Neuronal stem cell (in vitro differentiated cells): ENCODE data around the gene ISYNA1.
A peak's percentile ranks its signal among the peaks of the same experiment; 100 is the strongest.

Experiments
- DNase-seq: peaks from one replicate; pipeline ENCODE4 v3.0.0-alpha.2; 2013; ENCODE audit warnings: low spot score
- H2AFZ ChIP-seq: one replicate; pipeline ENCODE4 v1.6.1; 2013; ENCODE audit warnings: mild to moderate bottlenecking, low read length, inconsistent platforms
- H2AK5ac ChIP-seq: 2 replicates; pipeline ENCODE4 v1.6.1; 2013; ENCODE audit warnings: low read depth, mild to moderate bottlenecking, inconsistent platforms, low read length, moderate library complexity, mixed read lengths
- H2BK120ac ChIP-seq: 2 replicates; pipeline ENCODE4 v1.6.1; 2013; ENCODE audit warnings: low read depth, mild to moderate bottlenecking, inconsistent platforms, low read length, moderate library complexity, mixed read lengths
- H2BK12ac ChIP-seq: one replicate; pipeline ENCODE4 v1.6.1; 2013; ENCODE audit warnings: low read length, inconsistent platforms
- H2BK15ac ChIP-seq: 2 replicates; pipeline ENCODE4 v1.6.1; 2013; ENCODE audit warnings: mild to moderate bottlenecking, low read length, inconsistent platforms, mixed read lengths
- H2BK5ac ChIP-seq: one replicate; pipeline ENCODE4 v1.6.1; 2013; ENCODE audit warnings: inconsistent platforms, mild to moderate bottlenecking, low read length, moderate library complexity
- H3K14ac ChIP-seq: one replicate; pipeline ENCODE4 v1.6.1; 2013; ENCODE audit warnings: low read length, inconsistent platforms
- H3K18ac ChIP-seq: 2 replicates; pipeline ENCODE4 v1.6.1; 2013; ENCODE audit warnings: low read length, inconsistent platforms
- H3K23ac ChIP-seq: 2 replicates; pipeline ENCODE4 v1.6.1; 2013; ENCODE audit warnings: low read depth, mild to moderate bottlenecking, mixed read lengths, low read length, inconsistent platforms; ENCODE audit not compliant: poor library complexity
- H3K27ac ChIP-seq: replicated peaks from 3 replicates; pipeline ENCODE4 v1.5.1; 2013; ENCODE audit warnings: low read length, inconsistent platforms
- H3K27me3 ChIP-seq, 3 experiments: 2 replicates each; pipeline ENCODE4 v1.6.1; 2013; ENCODE audit warnings: low read length in 3 of 3, mild to moderate bottlenecking in 2 of 3, inconsistent platforms in 1 of 3, low read depth in 1 of 3, mixed read lengths in 1 of 3, moderate library complexity in 1 of 3; ENCODE audit not compliant: control insufficient read depth in 3 of 3, insufficient read depth in 3 of 3
- H3K36me3 ChIP-seq, 2 donors: replicated peaks in 1 of 2; 2 replicates each; pipeline ENCODE4 v1.6.1; 2013; ENCODE audit warnings: low read length in 2 of 2; ENCODE audit not compliant: control insufficient read depth in 2 of 2, insufficient read depth in 2 of 2
- H3K4ac ChIP-seq: 2 replicates; pipeline ENCODE4 v1.6.1; 2013; ENCODE audit warnings: inconsistent platforms, mild to moderate bottlenecking, low read length, moderate library complexity
- H3K4me1 ChIP-seq, 2 donors: 1 replicate in 1 of 2; 2 replicates in 1 of 2; pipeline ENCODE4 v1.6.1; 2013; ENCODE audit warnings: low read length in 2 of 2, low read depth in 1 of 2; ENCODE audit not compliant: control insufficient read depth in 2 of 2, insufficient read depth in 1 of 2
- H3K4me2 ChIP-seq: one replicate; pipeline ENCODE4 v1.6.1; 2013; ENCODE audit warnings: mild to moderate bottlenecking, low read length, inconsistent platforms; ENCODE audit not compliant: insufficient read depth, poor library complexity, severe bottlenecking
- H3K4me3 ChIP-seq, 2 donors: 2 replicates each; pipeline ENCODE4 v1.5.1; 2013; ENCODE audit warnings: low read length in 2 of 2, mild to moderate bottlenecking in 2 of 2, inconsistent platforms in 1 of 2, moderate library complexity in 1 of 2
- H3K79me1 ChIP-seq: one replicate; pipeline ENCODE4 v1.6.1; 2013; ENCODE audit warnings: low read depth, mild to moderate bottlenecking, inconsistent platforms, low read length, moderate library complexity
- H3K9ac ChIP-seq: one replicate; pipeline ENCODE4 v1.6.1; 2013; ENCODE audit warnings: mild to moderate bottlenecking, low read depth, low read length, inconsistent platforms; ENCODE audit not compliant: poor library complexity
- H3K9me3 ChIP-seq, 2 donors: replicated peaks in 1 of 2; 2 replicates each; pipeline versions ENCODE3 to v1.6.1; 2013; ENCODE audit warnings: low read length in 2 of 2, mild to moderate bottlenecking in 2 of 2, inconsistent platforms in 1 of 2, low read depth in 1 of 2, mixed read lengths in 1 of 2, moderate library complexity in 1 of 2; ENCODE audit not compliant: control insufficient read depth in 2 of 2, insufficient read depth in 1 of 2
- H4K8ac ChIP-seq: one replicate; pipeline ENCODE4 v1.6.1; 2013; ENCODE audit warnings: low read depth, mild to moderate bottlenecking, inconsistent platforms, low read length, moderate library complexity
- H4K91ac ChIP-seq: one replicate; pipeline ENCODE4 v1.6.1; 2013; ENCODE audit warnings: low read length, low read depth, mild to moderate bottlenecking, inconsistent platforms; ENCODE audit not compliant: poor library complexity
- WGBS, 2 donors: extraction: QIAGEN DNeasy Blood & Tissue Kit; methylation state at CpG; one replicate each; pipeline ENCODE4 v1.1.7; 2013; ENCODE audit warnings: missing lambda C conversion rate in 2 of 2, mixed read lengths in 1 of 2; ENCODE audit not compliant: insufficient read length in 2 of 2, insufficient replicate concordance in 1 of 2; ENCODE audit errors: extremely low coverage in 2 of 2; 5-methylcytosine and 5-hydroxymethylcytosine counted together

ISYNA1 gene

DNA sequence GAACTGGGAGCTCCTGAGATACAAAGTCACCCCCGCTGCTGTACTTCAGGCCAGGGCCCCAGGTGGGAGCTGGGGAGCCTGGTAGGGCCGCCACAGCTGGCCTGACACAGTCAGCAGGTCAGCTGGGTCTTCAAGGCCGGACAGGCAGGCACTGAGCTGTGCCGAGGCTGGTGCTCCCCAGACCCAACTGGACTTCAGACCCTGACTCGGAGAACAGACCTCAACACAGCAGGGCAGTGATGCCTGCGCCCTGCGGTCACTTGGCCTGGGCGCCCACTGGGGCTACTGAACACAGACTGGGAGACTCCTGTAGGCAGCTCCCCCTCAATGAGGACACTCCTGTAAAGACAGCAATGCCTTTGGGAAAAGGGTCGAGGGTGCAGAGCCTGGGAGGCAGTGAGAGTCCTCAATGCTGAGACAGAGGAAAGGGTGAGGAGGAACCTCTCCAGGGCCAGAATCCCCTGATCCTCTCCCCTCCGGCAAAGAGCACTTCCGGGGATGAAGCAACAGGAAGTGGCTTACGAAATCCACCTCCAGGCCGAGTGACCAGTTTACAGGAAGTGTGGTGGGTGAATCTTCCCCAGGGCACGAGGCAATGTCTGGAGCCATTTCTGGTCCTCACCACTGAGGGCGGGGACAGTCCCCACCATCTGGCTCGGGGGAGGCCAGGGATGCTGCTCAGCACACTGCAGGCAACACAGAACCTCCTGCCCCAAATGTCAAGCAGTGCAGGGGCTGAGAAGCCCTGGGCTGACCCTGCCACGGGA lies 40.8 kb upstream of the ISYNA1 start:
- H4K91ac ChIP-seq = no peak overlapping the region
- H3K4me3 ChIP-seq = no peak overlapping the region
- WGBS, 2 donors = no CpG with 5 or more reads among the region's 17 CpGs

GRCh38 chr19:18477974-18478373 lies 40.0 kb upstream of the ISYNA1 start:
- H2BK120ac ChIP-seq = no peak overlapping the region
- H2BK5ac ChIP-seq = no peak overlapping the region
- H3K4ac ChIP-seq = no peak overlapping the region
- H3K27ac ChIP-seq = no peak overlapping the region
- no peak overlapping the region for H3K14ac ChIP-seq
- H4K8ac ChIP-seq = no peak overlapping the region
- no peaks in the 10 kb centered on the region for H3K36me3 ChIP-seq
- no peak for DNase-seq
- H3K4me3 ChIP-seq = no peak overlapping the region
- WGBS, 2 donors = no CpG with 5 or more reads among the region's 8 CpGs
- H3K79me1 ChIP-seq = peaks cover 12% of the 10 kb centered on the region
- H3K27me3 ChIP-seq = no peaks in the 10 kb centered on the region
- no peak overlapping the region for H2BK12ac ChIP-seq
- no peak overlapping the region for H3K4me2 ChIP-seq
- H2AK5ac ChIP-seq = no peak overlapping the region
- H2AFZ ChIP-seq = no peak overlapping the region
- H4K91ac ChIP-seq = no peak overlapping the region
- no peak overlapping the region for H3K18ac ChIP-seq
- H3K9me3 ChIP-seq = peaks cover 2 to 15% of the 10 kb centered on the region in 2 donors
- no peak overlapping the region for H3K23ac ChIP-seq
- H3K9ac ChIP-seq = no peak overlapping the region
- no peak overlapping the region for H2BK15ac ChIP-seq
- peaks cover 0 to 3% of the 10 kb centered on the region in 2 donors for H3K4me1 ChIP-seq

More for the DNA sequence above, 40.8 kb upstream of the ISYNA1 start:
- H3K18ac ChIP-seq = no peak overlapping the region
- no peak overlapping the region for H2BK5ac ChIP-seq
- H3K9me3 ChIP-seq = peaks cover 2 to 15% of the 10 kb centered on the region in 2 donors
- no peak overlapping the region for H2BK15ac ChIP-seq
- H3K36me3 ChIP-seq = no peaks in the 10 kb centered on the region
- H2BK12ac ChIP-seq = no peak overlapping the region
- peak overlapping the region; percentile 8 for H3K23ac ChIP-seq
- no peak for DNase-seq
- H3K27me3 ChIP-seq = no peaks in the 10 kb centered on the region
- no peak overlapping the region for H2AK5ac ChIP-seq
- no peak overlapping the region for H2AFZ ChIP-seq
- H3K4ac ChIP-seq = no peak overlapping the region
- H3K4me2 ChIP-seq = no peak overlapping the region
- no peak overlapping the region for H3K9ac ChIP-seq
- no peak overlapping the region for H3K27ac ChIP-seq
- no peak overlapping the region for H3K14ac ChIP-seq
- H4K8ac ChIP-seq = no peak overlapping the region
- H3K79me1 ChIP-seq = peaks cover 13% of the 10 kb centered on the region
- H3K4me1 ChIP-seq = peaks cover 0 to 5% of the 10 kb centered on the region in 2 donors
- H2BK120ac ChIP-seq = no peak overlapping the region

DNA sequence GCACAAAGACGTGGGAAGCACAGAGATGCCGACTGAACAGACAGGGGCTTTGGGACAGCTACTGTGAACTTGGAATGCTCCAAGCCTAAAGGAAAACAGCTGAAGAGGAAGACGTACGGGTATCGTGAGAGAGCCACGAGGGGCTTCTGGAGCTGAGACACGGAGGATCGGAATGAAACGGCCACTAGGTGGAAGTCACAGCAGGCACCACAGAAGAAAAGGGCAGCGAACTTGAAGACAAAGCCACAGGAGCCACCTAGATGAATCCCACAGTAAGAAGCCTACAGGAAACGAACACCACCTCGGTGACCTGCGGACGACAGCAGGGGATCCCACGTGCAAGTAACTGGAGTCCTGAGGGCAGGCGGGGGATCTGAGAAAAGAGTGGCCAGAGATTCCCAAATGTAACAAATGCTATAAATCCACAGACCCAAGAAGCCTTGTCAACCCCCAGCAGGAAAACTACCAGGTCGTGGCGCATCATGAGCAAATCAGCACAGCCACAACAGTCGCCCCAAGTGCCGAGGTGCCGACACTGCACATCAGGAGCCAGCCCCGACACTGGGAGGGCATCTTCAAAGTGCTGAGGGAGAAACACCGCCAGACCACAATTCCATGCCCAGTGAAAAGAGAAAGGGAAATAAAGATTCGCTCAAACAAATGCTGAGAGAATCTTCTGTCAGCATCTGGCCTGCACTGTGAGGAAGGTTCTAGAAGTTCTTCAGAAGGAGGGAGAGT lies 39.3 kb upstream of the ISYNA1 start:
- H3K27ac ChIP-seq = no peak overlapping the region
- no peak overlapping the region for H2AFZ ChIP-seq
- H2AK5ac ChIP-seq = no peak overlapping the region
- no peak overlapping the region for H4K91ac ChIP-seq
- no peak overlapping the region for H2BK15ac ChIP-seq
- H2BK5ac ChIP-seq = no peak overlapping the region
- H3K36me3 ChIP-seq = no peaks in the 10 kb centered on the region
- DNase-seq = no peak
- H4K8ac ChIP-seq = no peak overlapping the region
- H3K4me3 ChIP-seq = no peak overlapping the region
- H3K14ac ChIP-seq = no peak overlapping the region
- no peak overlapping the region for H3K23ac ChIP-seq
- peaks cover 15% of the 10 kb centered on the region for H3K79me1 ChIP-seq
- H2BK12ac ChIP-seq = no peak overlapping the region
- H2BK120ac ChIP-seq = no peak overlapping the region
- H3K18ac ChIP-seq = no peak overlapping the region
- no peaks in the 10 kb centered on the region for H3K27me3 ChIP-seq
- H3K4ac ChIP-seq = no peak overlapping the region
- peaks cover 2 to 15% of the 10 kb centered on the region in 2 donors for H3K9me3 ChIP-seq
- no peak overlapping the region for H3K9ac ChIP-seq
- WGBS, 2 donors = no CpG with 5 or more reads among the region's 24 CpGs
- no peak overlapping the region for H3K4me2 ChIP-seq
- H3K4me1 ChIP-seq = peaks cover 0 to 6% of the 10 kb centered on the region in 2 donors

DNA sequence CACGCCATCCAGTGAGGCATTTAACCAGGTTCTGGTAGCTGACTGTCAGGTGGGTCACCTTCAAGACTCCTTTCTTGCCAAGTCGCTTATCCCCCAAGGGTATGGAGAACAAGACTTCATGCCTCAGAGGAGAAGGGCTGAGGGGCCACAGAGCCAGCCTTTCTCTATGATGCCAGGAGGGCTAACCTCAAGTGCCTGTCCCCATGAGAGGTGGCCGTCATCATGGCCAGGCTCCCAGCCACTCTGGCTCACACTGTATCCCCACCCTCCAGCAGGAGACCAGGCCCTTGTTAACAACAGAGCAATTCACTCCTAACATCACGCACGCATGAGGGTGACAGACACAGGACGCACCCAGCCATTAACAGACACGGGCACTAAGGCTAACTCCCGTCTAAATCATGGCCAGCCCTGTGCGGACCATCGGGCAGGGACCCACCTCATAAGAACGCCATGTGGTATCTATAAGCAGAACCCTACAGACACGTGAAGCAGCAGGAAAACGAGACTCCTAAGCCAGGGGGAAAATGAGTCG lies 38.6 kb upstream of the ISYNA1 start:
- no peak overlapping the region for H3K27ac ChIP-seq
- no peak overlapping the region for H2BK15ac ChIP-seq
- H2BK12ac ChIP-seq = no peak overlapping the region
- H3K9ac ChIP-seq = peak overlapping the region; percentile 55
- DNase-seq = no peak
- H3K23ac ChIP-seq = no peak overlapping the region
- H3K36me3 ChIP-seq = no peaks in the 10 kb centered on the region
- H3K14ac ChIP-seq = no peak overlapping the region
- no CpG with 5 or more reads among the region's 14 CpGs for WGBS, 2 donors
- H2BK120ac ChIP-seq = no peak overlapping the region
- no peak overlapping the region for H3K4me2 ChIP-seq
- H2AK5ac ChIP-seq = no peak overlapping the region
- H2AFZ ChIP-seq = no peak overlapping the region
- H2BK5ac ChIP-seq = no peak overlapping the region
- peaks cover 15% of the 10 kb centered on the region for H3K79me1 ChIP-seq
- no peak overlapping the region for H3K18ac ChIP-seq
- H4K8ac ChIP-seq = no peak overlapping the region
- H3K4me1 ChIP-seq = peaks cover 0 to 6% of the 10 kb centered on the region in 2 donors
- H4K91ac ChIP-seq = no peak overlapping the region
- H3K4ac ChIP-seq = no peak overlapping the region
- H3K4me3 ChIP-seq = no peak overlapping the region
- no peaks in the 10 kb centered on the region for H3K27me3 ChIP-seq
- peaks cover 1 to 13% of the 10 kb centered on the region in 2 donors for H3K9me3 ChIP-seq
